T-helper 9 cell (primary cell): ENCODE data around the gene TSPAN9.

Experiments used
- DNase-seq: peaks from one replicate; pipeline ENCODE4 v3.0.0-alpha.2; 2020

Gene TSPAN9

GRCh38 chr12:3168223-3169221 is 91.3 kb downstream of the TSPAN9 start:
- no peak for DNase-seq

- no peak for DNase-seq
These were observed 93.4 kb downstream of the TSPAN9 start for GRCh38 chr12:3170423-3171194.

- no peak for DNase-seq
These were observed 94.0 kb downstream of the TSPAN9 start for GRCh38 chr12:3171195-3171591.

- DNase-seq: no peak
These were observed 95.2 kb downstream of the TSPAN9 start for GRCh38 chr12:3172124-3173007.

- no peak for DNase-seq
These were observed 95.9 kb downstream of the TSPAN9 start for GRCh38 chr12:3173008-3173553.

GRCh38 chr12:3173912-3174311 is 96.7 kb downstream of the TSPAN9 start:
- DNase-seq: no peak

GRCh38 chr12:3175238-3175637 is 98.1 kb downstream of the TSPAN9 start:
- DNase-seq: no peak

GRCh38 chr12:3176754-3177153 is 99.6 kb downstream of the TSPAN9 start:
- DNase-seq: no peak

- DNase-seq: no peak
These were observed 100.7 kb downstream of the TSPAN9 start for GRCh38 chr12:3177778-3178425.

- DNase-seq: no peak
These were observed 101.6 kb downstream of the TSPAN9 start for GRCh38 chr12:3178671-3179313.

- DNase-seq: no peak
These were observed 102.6 kb downstream of the TSPAN9 start for GRCh38 chr12:3179731-3180130.

GRCh38 chr12:3182426-3182825 is 105.2 kb downstream of the TSPAN9 start:
- no peak for DNase-seq

GRCh38 chr12:3184485-3184884 is 107.3 kb downstream of the TSPAN9 start:
- no peak for DNase-seq

- no peak for DNase-seq
These were observed 108.2 kb downstream of the TSPAN9 start for GRCh38 chr12:3185260-3185870.

GRCh38 chr12:3186546-3187215 is 109.5 kb downstream of the TSPAN9 start:
- no peak for DNase-seq

GRCh38 chr12:3187846-3188770 is 110.9 kb downstream of the TSPAN9 start:
- no peak for DNase-seq

GRCh38 chr12:3189282-3189681 is 112.1 kb downstream of the TSPAN9 start:
- no peak for DNase-seq

- DNase-seq: no peak
These were observed 112.9 kb downstream of the TSPAN9 start for GRCh38 chr12:3190101-3190500.

GRCh38 chr12:3191450-3191849 is 114.3 kb downstream of the TSPAN9 start:
- DNase-seq: no peak
